Left renal cortex interstitium (tissue), 4 donors: ENCODE measurements around the gene COL1A1. TPM values are rescaled to one million over a fixed set of nuclear protein-coding genes. Genes with fewer than 3 reads are reported as not detected.

Experiments used
- DNase-seq, 4 donors: peaks; one replicate each; pipeline ENCODE4 v3.0.0-alpha.2; 2013; ENCODE audit warnings: low read depth in 4 of 4, low spot score in 2 of 4, missing footprints in 1 of 4
- polyA plus RNA-seq, 4 donors: library from polyadenylated mRNA; unstranded; fragments of 120-200 nt; gene quantifications; one replicate each; pipeline ENCODE4 v1.2.1, GENCODE V29; 2013; ENCODE audit not compliant: insufficient read length in 4 of 4

COL1A1 gene
- 100 to 1,000 TPM; 447 to 744 (median 516) TPM for polyA plus RNA-seq

DNA sequence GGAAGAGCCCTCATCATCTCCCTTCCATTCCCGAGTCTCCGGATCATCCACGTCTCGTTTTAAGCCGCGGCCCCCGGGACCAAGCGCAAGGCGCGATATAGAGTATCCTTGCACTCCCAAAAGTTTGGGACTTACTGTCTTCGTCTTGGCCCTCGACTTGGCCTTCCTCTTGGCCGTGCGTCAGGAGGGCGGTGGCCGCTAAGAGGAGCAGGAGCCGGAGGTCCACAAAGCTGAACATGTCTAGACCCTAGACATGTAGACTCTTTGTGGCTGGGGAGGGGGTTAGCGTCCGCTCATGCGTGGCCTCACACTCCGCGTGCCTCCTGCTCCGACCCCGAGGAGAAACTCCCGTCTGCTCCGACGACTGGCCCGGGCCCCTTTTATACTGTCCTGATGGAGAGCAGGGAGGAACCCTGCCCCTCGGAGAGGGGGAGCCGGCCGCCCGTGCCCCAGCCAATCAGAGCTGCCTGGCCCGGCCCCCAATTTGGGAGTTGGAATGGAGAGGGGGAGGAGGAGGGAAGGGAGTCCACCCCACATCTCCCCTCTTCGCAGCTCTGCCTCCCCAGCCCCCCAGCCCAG lies at the start of gene COL1A1:
Gene COL1A1, minus strand, starts transcription at position 356 of the 579 bp plus-strand sequence. Its CDS starts 118 bp downstream, at position 238.
- DNase-seq = no peak

DNA sequence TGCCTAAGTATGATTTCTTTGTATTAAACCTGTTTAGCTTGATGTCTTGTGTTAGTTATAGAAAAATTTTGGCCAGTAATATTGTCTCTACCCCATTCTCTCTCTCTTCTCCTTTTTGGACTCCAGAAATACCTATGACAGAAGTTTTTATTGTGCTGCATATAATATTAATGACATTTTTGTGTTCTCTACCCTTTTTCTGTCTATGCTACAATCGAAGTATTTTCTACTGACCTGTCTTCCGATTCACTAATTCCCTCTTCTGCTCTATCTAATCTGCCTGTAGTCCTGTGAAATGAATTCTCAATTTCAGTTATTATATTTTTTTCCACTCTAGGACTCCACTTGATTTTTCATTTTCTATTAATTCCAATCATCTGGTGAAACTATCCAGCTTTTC lies 46.8 kb upstream of the COL1A1 start:
- no peak for DNase-seq

DNA sequence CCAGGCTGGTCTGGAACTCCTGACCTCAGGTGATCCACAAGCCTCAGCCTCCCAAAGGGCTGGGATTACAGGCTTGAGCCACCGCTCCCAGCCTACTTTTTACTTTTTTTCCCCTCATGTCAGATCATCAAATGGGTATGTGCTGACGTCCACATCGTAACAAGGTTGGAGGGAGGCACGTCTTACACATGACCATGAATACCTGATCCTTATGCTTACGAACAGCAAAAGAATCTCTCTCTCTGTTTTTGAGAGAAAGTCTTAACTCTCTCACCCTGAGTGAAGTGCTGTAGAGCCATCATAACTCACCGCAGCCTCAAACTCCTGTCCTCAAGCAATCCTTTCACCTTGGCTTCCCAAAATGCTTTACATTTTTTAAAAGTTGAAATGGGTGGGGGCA lies 43.3 kb upstream of the COL1A1 start:
- DNase-seq = no peak

DNA sequence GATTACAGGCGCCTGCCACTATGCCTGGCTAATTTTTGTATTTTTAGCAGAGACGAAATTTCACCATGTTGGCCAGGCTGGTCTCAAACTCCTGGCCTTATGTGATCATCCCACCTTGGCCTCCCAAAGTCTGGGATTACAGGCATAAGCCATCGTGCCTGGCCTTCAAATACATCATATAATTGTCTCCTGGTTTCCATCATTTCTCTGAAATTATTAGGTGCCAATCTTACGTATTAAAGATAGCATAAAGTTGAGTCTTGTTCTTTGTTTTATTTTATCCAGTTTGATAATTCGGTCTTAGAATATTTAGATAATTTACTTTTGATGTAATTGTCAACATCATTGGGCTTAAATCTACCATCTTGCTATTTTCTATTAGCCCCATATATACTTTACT lies 40.0 kb upstream of the COL1A1 start:
- no peak for DNase-seq

DNA sequence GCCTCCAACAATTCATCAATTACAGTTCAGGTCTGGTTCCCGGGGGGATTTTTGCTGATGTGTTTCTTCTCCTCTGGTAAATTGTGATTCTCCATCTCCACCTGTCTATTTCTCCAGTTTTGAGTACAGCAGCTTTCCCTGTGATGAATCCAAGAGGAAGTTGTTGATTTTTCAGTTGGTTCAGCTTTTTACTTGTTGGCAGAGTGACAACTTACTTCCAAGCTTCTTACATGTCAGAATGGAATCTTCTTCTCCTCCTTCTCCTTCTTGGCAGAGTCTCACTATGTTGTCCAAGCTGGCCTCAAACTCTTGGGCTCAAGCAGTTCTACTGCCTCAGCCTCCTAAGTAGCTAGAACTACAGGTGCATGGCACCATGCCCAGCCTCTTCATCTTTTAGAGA lies 39.4 kb upstream of the COL1A1 start:
- no peak for DNase-seq

DNA sequence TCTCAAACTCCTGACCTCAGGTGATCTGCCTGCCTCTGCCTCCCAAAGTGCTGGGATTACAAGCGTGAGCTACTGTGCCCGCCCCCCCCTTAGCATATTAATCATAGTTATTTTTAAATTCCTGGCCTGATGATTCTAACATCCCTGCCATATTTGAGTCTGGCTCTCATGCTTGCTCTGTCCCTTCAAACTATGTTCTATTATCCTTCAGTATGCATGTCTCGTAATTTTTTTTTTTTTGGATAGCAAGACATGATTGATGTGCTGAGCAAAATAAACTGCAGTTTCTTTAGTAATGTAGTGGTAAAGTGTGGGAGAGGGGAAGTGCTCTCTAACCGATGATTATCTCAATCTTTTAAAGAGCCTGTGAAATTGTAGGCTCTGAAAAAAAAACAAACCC lies 38.5 kb upstream of the COL1A1 start:
- no peak for DNase-seq

DNA sequence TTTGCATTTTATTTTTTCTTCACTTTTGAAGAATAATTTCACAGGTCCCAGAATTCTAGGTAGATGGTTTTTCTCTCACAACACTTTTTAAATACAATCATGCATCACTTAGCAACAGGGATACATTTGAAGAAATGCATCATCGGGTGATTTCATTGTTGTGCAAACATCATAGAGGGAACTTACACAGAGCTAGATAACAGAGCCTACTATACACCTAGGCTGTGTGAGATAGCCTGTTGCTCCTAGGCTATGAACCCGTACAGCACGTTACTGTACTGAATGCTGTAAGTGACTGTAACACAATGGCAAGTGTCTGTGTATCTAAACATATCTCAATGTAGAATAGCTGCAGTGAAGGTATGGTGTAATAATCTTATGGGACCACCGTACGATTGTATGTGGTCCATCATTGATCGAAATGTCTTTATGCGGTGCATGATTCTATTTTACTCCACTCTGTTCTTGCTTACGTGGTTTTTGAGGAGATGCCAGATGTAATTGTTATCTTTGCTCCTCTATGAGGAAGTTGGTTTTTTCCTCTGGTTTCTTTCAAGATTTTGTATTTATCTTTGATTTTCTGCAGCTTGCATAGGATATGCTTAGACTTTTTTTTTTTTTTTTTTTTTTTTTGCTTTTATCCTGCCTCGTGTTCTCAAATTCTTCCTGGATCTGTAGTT lies 37.3 kb upstream of the COL1A1 start:
- no peak for DNase-seq

DNA sequence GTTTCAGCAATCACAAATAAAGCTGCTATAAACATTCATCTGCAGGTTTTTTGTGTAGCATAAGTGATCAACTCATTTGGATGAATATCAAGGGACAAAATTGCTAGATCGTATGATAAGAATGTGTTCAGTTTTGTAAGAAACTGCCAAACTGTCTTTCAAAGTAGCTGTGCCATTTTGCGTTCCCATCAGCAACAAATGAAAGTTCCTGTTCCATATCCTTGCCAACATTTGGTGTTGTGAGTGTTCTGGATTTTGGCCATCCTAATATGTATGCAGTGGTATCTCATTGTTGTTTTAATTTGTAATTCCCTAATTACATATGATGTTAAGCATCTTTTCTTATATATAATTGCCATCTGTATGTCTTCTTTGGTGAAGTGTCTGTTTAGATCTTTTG lies 36.5 kb upstream of the COL1A1 start:
- DNase-seq = no peak

DNA sequence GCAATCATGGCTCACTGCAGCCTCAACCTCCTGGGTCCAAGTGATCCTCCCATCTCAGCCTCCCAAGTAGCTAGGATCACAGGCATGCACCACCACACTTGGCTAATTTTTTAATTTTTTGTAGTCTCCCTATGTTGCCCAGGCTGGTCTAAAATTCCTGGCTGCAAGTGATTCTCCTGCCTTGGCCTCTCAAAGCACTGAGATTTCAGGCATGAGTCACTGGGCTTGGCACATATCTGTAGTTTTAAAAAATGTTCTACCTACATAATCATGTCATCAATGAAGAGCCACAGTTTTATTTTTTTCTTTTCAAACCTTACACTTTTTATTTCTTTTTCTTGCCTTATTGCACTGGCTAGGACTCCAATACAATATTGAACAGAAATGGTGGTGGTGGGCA lies 33.1 kb upstream of the COL1A1 start:
- no peak for DNase-seq

DNA sequence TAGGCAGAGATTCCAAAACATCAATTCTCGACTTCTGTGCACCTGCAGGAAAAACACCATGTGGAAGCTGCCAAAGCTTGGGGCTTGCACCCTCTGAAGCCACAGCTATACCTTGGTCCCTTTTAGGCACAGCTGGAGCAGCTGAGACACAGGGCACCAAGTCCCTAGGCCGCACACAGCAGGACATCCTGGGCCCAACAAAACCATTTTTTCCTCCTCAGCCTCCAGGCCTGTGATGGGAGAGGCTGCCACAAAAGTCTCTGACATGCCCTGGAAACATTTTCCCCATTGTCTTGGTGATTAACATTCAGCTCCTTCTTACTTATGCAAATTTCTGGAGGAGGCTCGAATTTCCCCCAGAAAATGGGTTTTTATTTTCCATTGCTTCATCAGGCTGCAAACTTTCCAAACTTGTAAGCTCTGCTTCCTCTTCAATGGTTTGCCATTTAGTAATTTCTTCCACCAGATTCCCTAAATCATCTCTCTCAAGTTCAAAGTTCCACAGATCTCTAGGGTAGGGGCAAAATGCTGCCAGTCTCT lies 24.3 kb upstream of the COL1A1 start:
- DNase-seq = no peak

DNA sequence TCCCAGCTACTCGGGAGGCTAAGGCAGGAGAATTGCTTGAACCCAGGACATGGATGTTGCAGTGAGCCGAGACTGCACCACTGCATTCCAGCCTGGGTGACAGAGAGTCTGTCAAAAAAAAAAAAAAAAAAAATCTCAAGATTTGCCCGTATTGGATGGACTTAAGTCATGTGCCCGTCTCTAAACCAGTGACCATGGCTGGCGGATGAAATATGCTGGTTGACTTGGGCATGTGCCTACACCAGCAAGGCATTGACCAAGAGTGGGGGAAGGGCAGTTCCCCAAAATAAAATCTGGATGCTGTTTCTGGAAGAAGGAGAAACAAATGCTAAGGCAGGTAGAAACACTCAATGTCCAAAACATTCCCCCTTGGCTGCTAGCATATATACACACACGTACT lies 21.5 kb upstream of the COL1A1 start:
- DNase-seq = no peak

DNA sequence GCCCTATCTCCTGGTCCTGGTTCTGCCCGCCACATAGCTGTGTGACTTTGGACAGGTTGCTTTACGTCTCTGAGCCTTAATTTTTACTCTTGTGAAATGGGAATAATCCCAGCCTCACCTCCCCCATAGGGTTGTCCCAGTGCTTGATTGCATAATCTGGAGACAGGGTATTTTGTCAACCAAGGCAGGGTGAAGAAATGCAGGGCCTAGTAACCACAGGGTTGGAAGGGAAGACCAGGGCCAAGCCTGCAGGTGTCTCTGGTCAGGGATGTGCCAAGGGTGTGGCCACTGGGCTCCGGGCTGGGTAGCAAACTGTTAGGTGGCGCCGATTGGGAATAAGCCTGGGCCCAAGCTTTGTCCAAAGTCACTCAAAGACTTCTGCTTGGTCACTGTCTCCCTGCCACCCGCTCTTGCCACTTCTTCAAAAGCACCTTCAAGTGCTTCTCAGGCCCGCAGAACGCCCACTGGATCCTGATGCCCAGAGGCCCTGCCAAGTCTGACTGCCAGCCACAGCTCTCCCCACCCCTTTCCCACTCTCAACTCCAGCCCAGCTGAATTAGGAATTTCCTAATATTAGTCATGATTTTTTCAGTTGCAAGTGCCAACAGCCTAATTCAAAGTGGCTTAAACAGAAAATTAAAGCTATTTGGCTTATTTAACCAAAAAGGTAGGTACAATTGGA lies 20.6 kb upstream of the COL1A1 start:
- no peak for DNase-seq

DNA sequence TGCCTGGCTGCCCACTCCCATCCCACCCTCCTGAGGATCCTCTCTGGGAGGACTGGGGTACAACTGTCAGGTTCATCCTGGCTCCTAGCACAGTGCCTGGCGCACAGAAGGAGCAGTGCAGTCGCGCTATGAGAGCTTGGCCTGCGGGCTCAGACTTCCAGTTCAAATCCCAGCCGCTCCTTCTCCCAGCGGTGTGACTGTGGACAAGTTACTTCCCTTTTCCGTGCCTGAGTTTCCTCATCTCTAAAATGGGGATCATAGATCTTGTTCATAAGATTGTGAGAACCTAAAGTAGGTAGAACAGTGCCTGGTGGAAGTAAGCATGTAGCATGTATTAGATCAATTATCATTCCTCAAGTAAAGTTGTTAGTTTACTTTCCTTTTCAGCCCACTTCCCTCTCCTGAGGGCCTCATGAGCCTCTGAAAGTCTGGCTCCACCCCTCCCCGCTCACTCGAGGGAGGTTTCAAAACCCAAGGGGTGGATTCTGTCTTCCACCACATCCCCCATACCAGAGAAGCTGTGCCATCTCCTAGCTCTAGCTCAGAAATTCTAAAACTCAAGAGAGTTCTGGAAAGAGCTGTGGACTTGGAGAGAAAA lies 19.9 kb upstream of the COL1A1 start:
- no peak for DNase-seq

DNA sequence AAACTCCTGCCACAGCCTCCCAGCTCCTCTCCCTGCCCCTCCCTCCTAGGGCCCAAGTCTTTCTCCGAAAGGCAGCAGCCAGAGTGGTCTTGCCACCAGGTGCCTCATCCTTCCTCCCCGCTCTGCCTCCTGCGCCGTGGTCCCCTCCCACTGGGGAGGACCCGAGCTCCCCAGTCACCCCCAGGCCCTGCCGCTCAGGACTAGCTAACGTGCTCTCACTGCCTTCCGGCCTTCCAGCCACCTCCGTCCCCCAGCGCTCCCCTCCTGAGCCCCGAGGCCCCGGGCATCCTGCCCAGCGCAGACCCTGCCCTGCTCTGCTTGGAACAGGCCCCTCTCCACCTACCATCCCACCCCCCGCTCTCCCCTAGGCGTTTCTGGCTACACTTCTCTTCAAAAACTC lies 19.4 kb upstream of the COL1A1 start:
- no peak for DNase-seq

DNA sequence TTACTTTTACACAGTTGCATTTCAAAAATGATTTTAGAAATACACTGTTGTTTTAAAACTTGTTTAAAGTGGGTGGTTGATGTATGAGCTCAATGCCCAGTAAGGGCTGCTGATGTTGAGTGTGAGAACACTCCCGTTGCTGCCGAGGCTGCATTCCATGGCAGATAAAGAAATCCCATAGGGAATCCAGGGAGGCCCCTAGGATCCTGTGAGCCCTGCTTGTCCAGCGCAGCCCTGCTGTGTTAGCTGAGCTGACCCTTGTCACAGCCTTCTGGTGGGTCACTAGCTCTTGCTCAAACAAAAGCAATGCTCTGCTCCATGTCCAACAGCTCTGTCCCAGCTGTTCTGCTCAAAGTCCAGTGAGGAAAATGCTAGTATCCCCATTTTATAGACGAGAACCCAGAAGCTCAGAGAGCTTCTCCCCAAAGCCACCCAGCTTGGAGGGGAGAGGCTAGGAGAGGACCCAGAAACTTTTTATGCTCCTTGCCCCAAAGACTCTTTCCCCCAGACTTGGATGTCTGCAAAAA lies 18.6 kb upstream of the COL1A1 start:
- no peak for DNase-seq

DNA sequence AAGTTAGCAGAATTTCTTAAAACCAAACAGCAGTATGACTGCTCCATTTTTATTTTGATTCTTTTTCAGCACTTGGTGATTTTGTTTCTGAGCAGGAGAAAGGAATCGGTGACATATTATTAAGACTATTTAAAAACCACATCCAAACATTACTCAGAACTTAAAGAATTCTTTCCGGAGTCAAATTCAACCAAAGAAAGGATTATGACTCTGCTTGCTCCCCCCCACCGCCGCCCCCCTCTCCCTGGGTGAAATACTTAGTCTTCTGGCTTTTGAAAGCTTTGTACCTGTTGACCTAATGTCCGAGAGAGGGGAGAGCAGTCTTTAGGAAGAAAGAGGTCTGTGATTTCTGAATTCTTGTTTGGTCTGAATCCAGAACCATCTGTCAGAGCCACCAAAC lies 17.9 kb upstream of the COL1A1 start:
- DNase-seq = no peak

DNA sequence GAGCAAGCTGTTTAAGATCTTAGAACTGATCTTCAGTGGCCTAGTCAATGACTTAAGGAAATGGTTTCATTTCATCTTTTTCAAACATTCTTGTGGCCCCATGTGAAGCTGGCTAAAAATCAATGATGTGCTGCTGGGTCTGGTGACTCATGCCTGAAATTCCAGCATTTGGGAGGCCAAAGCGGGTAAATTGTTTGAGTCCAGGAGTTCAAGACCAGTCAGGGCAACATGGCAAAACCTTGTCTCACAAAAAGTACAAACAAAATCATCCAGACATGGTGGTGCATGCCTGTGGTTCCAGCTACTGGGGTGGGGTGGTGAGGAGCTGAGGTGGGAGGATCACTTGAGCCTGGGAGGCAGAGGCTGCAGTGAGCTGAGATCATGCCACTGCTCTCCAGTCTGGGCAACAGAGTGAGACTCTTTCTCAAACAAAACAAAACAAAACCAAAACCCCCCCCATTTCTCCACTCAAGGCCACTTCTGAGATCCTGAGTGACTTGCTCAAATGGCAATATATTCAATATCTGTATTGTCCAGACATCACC lies 17.4 kb upstream of the COL1A1 start:
- DNase-seq = no peak

DNA sequence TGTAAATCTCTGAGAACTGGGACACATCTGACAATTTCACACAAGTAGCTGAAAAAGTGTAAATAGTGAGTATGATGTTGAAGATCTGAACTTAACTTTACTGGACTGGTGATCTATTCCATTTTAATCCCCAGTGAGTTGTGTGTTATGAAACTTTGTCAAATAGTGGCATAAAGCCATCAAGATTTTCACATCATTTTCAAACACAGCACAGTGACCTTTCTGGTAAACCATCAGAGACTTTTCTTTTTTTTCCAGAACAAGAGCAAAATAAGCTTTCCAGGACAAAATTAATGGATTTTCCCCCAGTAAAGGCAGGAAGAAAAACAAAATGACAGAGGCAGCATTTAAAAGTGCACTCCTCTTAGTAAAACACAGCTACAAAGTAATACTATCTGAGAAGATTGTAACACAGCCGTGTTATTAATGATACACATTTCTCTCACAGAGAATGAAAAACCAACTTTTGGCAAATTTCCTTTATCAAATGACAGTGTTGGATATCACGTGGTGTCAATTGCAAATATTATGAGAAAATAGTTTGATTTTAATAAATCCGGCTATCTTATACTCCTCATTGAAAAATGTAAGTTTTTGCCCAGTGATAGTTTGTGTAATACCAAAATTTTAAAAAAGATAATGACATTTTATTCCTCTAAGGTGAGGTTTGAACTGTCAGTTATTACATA lies 16.8 kb upstream of the COL1A1 start:
- no peak for DNase-seq

DNA sequence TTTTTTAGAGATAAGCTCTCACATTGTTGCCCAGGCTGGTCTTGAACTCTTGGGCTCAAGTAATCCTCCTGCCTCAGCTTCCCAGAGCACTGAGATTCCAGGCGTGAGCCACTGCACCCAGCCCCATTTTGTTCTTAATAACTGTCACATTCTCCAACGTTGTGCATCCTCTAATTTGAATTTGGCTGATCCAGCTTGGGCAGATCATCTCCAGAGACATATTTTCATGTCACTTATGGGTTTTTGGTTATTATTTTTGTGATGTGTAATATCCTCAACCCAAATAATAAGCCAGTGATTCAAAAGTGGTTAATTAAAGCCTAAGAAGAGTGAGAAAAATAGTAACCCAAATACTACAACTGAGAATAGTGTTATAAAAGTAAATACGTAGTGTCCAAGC lies 16.2 kb upstream of the COL1A1 start:
- DNase-seq = no peak
